IgD-negative memory B cell (primary cell): ENCODE data around the gene ITIH6. TPM values are rescaled to one million over a fixed set of nuclear protein-coding genes. Genes with fewer than 3 reads are reported as not detected.

Source experiments
- H3K27ac Mint-ChIP-seq, 3 donors: one replicate each; pipeline ENCODE4 v1.8.0; 2020 to 2022; ENCODE audit warnings: mild to moderate bottlenecking in 3 of 3, mixed read lengths in 3 of 3, moderate library complexity in 1 of 3
- H3K27me3 Mint-ChIP-seq: one replicate; pipeline ENCODE4 v1.8.0; 2021; ENCODE audit warnings: mixed read lengths
- H3K36me3 Mint-ChIP-seq: one replicate; pipeline ENCODE4 v1.8.0; 2020; ENCODE audit warnings: mild to moderate bottlenecking, mixed read lengths
- H3K4me1 Mint-ChIP-seq, 3 donors: one replicate each; pipeline ENCODE4 v1.8.0; 2020 to 2022; ENCODE audit warnings: mixed read lengths in 3 of 3, mild to moderate bottlenecking in 1 of 3
- H3K4me3 Mint-ChIP-seq, 4 donors: one replicate each; pipeline ENCODE4 v1.8.0; 2020 to 2022; ENCODE audit warnings: mild to moderate bottlenecking in 4 of 4, mixed read lengths in 4 of 4, moderate library complexity in 3 of 4
- H3K9me3 Mint-ChIP-seq, 3 donors: one replicate each; pipeline ENCODE4 v1.8.0; 2020 to 2021; ENCODE audit warnings: mixed read lengths in 3 of 3, mild to moderate bottlenecking in 1 of 3
- polyA plus RNA-seq: library from polyadenylated mRNA; unstranded; fragments of 300-500 nt; fragmentation: Illumina TruSeq; gene quantifications from one replicate; pipeline ENCODE4 v1.2.3, GENCODE V29; 2021

ITIH6 gene
- polyA plus RNA-seq, 1 donor from 2014 or later = not detected

- no peak overlapping the region for H3K27ac Mint-ChIP-seq
- H3K4me3 Mint-ChIP-seq = no peak overlapping the region
- peaks cover 4% of the 10 kb centered on the region for H3K27me3 Mint-ChIP-seq
- H3K9me3 Mint-ChIP-seq = no peaks in the 10 kb centered on the region
- H3K4me1 Mint-ChIP-seq = no peaks in the 10 kb centered on the region
- H3K36me3 Mint-ChIP-seq = no peaks in the 10 kb centered on the region
These were observed 86.3 kb downstream of the ITIH6 start for GRCh38 chrX:54711735-54712134.

DNA sequence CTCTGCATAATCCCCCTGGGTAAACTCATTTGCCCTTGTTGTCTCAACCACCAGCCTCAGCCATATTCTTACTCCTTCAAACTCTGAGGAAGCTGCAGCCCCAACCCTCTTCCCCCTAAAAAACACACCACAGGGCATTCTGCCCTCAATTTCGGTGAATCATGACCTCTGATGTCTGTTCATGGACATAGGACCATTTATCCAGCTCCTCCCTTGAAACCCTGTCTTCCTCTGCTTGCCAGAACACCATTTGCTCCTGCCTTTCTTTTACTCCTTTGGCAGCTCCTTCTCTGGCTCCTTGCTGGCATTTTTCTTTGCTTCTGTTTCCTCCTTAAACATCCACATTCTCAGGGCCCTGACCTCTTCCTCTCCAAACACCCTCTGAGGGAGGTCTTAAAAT, 87.1 kb downstream of the ITIH6 start:
- Mint-ChIP-seq H3K4me1 (no peaks in the 10 kb centered on the region), H3K27me3 (peaks cover 5% of the 10 kb centered on the region), H3K9me3 (no peaks in the 10 kb centered on the region), H3K27ac (no peak overlapping the region), H3K36me3 (no peaks in the 10 kb centered on the region), H3K4me3 (no peak overlapping the region)

DNA sequence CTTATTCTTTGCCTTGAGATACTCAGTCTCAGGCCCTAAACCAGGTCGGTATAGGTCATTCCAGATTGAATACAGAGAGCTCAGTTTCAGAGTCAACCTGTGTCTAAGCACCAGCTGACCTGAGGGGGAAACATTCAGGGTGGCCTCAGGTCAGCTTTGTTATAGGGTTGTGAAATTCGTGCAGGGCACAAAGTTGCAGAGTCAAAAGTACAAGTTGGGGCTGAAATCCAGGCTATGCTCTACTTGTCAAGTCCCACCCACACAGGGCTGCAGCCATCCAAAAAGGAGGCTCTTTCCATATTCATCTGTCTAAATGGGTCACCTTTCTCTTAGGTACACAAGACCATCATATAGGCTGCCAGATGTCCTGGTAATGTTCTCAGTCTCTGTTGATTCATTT, 89.7 kb downstream of the ITIH6 start:
- no peak overlapping the region for H3K4me3 Mint-ChIP-seq
- H3K27me3 Mint-ChIP-seq = peaks cover 5% of the 10 kb centered on the region
- no peaks in the 10 kb centered on the region for H3K4me1 Mint-ChIP-seq
- H3K9me3 Mint-ChIP-seq = no peaks in the 10 kb centered on the region
- H3K36me3 Mint-ChIP-seq = no peaks in the 10 kb centered on the region
- no peak overlapping the region for H3K27ac Mint-ChIP-seq

Other genes with a start within 250 kb of the ITIH6 start
- gene MAGED2, start 9.5 kb upstream of the ITIH6 start, polyA plus RNA-seq = 64.3 TPM
- gene TRO, start 122.6 kb upstream of the ITIH6 start, polyA plus RNA-seq = 0.06 TPM
- not detected for gene PFKFB1, start 195.9 kb upstream of the ITIH6 start, polyA plus RNA-seq
- gene APEX2, start 202.1 kb upstream of the ITIH6 start, polyA plus RNA-seq = 22.9 TPM
- not detected for gene ALAS2, start 232.7 kb upstream of the ITIH6 start, polyA plus RNA-seq